ENCODE measurements around the gene FPR3.

DNA sequence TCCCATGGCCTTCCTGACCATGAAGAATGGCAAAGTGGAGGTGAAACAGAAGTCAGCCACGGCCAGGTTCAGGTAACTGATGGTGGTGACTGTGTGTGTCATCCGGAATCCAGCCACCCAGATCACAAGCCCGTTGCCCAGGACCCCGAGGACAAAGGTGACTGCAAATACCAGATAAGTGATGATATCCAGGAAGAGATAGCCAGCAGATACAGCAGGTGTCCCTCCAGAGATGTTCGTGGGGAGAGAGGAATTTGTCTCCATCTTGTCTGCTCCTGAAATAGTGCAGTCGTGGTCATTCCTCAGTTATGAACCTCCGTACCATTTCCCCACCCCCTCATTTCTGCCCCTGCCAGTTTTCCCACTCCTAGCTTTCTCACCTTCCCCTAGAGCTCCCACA is 48.2 kb upstream of the FPR3 start:
- TF ChIP-seq, protein P1, sequence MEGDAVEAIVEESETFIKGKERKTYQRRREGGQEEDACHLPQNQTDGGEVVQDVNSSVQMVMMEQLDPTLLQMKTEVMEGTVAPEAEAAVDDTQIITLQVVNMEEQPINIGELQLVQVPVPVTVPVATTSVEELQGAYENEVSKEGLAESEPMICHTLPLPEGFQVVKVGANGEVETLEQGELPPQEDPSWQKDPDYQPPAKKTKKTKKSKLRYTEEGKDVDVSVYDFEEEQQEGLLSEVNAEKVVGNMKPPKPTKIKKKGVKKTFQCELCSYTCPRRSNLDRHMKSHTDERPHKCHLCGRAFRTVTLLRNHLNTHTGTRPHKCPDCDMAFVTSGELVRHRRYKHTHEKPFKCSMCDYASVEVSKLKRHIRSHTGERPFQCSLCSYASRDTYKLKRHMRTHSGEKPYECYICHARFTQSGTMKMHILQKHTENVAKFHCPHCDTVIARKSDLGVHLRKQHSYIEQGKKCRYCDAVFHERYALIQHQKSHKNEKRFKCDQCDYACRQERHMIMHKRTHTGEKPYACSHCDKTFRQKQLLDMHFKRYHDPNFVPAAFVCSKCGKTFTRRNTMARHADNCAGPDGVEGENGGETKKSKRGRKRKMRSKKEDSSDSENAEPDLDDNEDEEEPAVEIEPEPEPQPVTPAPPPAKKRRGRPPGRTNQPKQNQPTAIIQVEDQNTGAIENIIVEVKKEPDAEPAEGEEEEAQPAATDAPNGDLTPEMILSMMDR (conservative IDR thresholded peaks at IDR 0.05 in 1 of 2, IDR thresholded peaks at IDR 0.05 in 1 of 2; ENCODE audit: low read depth in 1 of 2, low read length in 2 of 2): no peak
- TF ChIP-seq EZH2 (IDR thresholded peaks at IDR 0.05; ENCODE audit: low read length, missing control alignments): no peak
